Measurements from ENCODE around the gene CELSR1.

Gene CELSR1

DNA sequence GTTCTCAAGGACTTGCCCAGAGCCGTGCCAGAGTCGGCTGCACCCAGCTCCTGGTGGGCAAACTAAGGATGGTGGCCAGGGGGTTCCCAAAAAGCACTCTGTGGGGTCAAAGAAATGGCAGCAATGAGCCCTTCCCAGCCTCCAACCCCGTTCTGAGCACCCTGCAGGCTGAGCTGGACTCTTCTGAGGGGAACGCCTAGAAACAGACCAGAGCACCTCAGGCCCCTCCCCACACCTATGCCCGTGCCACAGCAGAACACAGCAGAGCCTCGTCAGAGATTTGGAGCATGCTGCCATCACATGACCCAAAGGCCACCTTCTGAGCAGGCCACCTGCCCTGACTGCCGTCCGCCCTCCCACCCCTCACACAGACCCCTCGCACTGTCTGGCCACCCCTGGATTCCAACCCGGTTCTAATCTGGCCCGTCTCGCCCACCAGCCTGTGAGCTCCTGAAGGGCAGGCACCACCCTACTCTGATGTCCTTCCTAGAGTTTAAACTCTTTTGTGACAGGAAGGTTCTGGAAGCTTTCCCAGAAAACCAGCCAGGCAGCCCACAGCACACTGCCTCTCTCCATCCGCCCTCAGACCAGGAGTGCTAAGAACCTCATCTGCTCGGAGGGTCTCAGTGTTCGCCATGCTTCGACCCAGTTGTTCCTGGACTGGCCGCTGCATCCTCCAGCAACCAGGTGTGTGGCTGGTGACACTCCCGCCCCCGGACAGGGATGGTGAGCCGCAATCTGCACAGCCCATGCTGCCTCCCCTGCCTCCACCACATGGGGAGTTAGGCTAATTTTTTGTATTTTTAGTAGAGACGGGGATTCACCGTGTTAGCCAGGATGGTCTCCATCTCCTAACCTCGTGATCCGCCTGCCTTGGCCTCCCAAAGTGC, 97.6 kb downstream of the CELSR1 start:
- Histone ChIP-seq H3K9me3 (ENCODE audit: control insufficient read depth, insufficient read depth, low read length) (no peaks in the 10 kb centered on the region), H3K4me1 (ENCODE audit: control insufficient read depth, insufficient read depth, low read length) (peaks cover 7% of the 10 kb centered on the region), H3K27me3 (ENCODE audit: control insufficient read depth, insufficient read depth, low read length) (no peaks in the 10 kb centered on the region), H3K4me3 (ENCODE audit: low read length) (no peak overlapping the region), H3K27ac (ENCODE audit: low read length) (no peak overlapping the region), H3K36me3 (ENCODE audit: control insufficient read depth, insufficient read depth, low read length) (no peaks in the 10 kb centered on the region; the same call in 1 of the 2 replicates)
- no peak for DNase-seq (ENCODE audit: low read depth, low spot score)
- WGBS (ENCODE audit: insufficient coverage, insufficient read length) = no CpG with 5 or more reads among the region's 24 CpGs

DNA sequence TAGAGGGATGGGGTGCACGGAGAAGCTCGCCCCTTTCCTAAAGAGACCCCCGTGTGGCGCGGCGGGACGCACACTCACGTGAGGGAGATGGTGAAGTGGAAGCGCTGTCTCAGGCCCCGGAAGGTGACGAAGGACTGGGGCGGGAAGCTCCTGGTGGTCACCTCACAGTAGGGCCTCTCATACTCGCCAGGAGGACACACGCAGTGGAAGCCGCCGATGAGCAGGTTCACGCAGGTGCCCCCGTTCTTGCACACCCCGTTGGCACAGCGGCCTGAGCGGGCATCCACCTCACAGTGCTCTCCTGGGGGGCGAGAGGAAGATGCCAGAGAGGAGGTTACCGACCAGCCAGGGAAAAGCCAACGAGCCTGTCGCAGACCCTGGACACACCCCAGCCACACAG, 98.3 kb downstream of the CELSR1 start:
- DNase-seq (ENCODE audit: low read depth, low spot score) = no peak
- Histone ChIP-seq H3K4me3 (ENCODE audit: low read length) (no peak overlapping the region), H3K27ac (ENCODE audit: low read length) (no peak overlapping the region), H3K4me1 (ENCODE audit: control insufficient read depth, insufficient read depth, low read length) (peaks cover 7% of the 10 kb centered on the region), H3K27me3 (ENCODE audit: control insufficient read depth, insufficient read depth, low read length) (no peaks in the 10 kb centered on the region), H3K36me3 (ENCODE audit: control insufficient read depth, insufficient read depth, low read length) (no peaks in the 10 kb centered on the region; the same call in 1 of the 2 replicates), H3K9me3 (ENCODE audit: control insufficient read depth, insufficient read depth, low read length) (no peaks in the 10 kb centered on the region)
- WGBS (ENCODE audit: insufficient coverage, insufficient read length) = no CpG with 5 or more reads among the region's 25 CpGs

DNA sequence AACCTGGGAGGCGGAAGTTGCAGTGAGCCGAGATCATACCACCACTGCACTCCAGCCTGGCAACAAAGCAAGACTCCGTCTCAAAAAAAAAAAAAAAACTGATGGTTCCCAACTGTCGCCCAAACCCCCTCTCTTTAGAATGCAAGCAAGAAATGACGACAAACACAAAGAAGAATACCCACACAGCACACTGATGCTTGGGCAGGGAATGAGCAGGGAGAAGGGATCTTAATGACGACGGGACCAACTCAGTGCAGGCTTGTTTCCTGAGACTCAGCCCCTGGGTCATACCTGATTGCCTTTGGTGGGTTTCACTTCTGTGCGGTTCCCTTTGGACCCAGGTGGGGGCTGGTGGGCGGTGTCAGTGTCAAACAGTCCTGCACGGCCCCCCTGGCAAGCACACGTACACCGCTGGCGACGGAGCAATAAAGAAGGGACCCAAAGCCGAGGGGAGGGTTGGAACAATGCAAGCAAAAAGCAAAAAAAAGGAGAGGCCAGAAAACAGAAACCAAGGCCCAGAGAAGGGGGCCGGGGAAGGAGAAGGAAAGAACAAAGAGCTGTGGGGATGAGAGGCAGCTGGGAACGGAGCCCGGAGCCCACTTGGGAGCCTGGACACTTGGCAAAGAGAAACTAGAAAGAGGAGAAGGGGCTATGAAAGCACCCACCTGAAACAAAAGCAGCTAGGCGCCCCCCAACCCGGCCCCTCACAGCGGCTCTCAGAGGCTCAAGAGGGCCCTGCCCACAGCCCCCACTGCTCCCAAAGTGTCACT, 99.6 kb downstream of the CELSR1 start:
- Histone ChIP-seq H3K27me3 (ENCODE audit: control insufficient read depth, insufficient read depth, low read length) (no peaks in the 10 kb centered on the region), H3K4me3 (ENCODE audit: low read length) (no peak overlapping the region), H3K27ac (ENCODE audit: low read length) (no peak overlapping the region), H3K4me1 (ENCODE audit: control insufficient read depth, insufficient read depth, low read length) (peaks cover 1% of the 10 kb centered on the region; the same call in 1 of the 2 replicates), H3K9me3 (ENCODE audit: control insufficient read depth, insufficient read depth, low read length) (no peaks in the 10 kb centered on the region), H3K36me3 (ENCODE audit: control insufficient read depth, insufficient read depth, low read length) (no peaks in the 10 kb centered on the region; the same call in 1 of the 2 replicates)
- no peak for DNase-seq (ENCODE audit: low read depth, low spot score)
- no CpG with 5 or more reads among the region's 21 CpGs for WGBS (ENCODE audit: insufficient coverage, insufficient read length)

DNA sequence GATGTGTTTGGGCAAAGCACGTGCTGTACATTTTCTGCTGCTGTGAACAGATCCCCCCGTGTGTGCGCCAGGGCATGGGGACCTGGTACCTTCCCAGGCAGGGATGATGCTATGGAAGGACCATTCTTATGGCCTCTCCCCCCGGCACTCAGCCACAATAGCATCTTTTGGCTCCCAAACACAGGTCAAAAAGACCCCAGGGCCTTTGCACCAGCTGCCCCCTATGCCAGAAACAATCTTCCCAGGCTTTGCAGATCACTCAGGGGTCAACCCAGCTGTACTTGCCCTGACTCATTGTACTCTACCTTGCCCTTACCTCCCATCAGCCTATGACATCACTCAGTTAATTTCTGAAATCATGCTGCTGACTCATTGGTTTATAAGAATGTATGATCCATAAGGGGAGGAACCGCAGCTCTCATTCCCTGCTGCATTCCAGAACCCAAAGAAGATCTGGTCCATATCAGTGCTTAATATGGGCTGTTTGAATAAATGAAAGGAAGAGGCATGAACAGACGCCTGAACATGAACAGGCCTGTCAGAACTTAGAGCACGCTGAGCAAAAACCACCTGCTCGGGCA, 100.7 kb downstream of the CELSR1 start:
- Histone ChIP-seq H3K9me3 (ENCODE audit: control insufficient read depth, insufficient read depth, low read length) (no peaks in the 10 kb centered on the region), H3K4me3 (ENCODE audit: low read length) (no peak overlapping the region), H3K36me3 (ENCODE audit: control insufficient read depth, insufficient read depth, low read length) (no peaks in the 10 kb centered on the region; the same call in 1 of the 2 replicates), H3K4me1 (ENCODE audit: control insufficient read depth, insufficient read depth, low read length) (no peaks in the 10 kb centered on the region), H3K27ac (ENCODE audit: low read length) (no peak overlapping the region), H3K27me3 (ENCODE audit: control insufficient read depth, insufficient read depth, low read length) (no peaks in the 10 kb centered on the region)
- WGBS (ENCODE audit: insufficient coverage, insufficient read length) = no CpG with 5 or more reads among the region's 8 CpGs
- no peak for DNase-seq (ENCODE audit: low read depth, low spot score)

DNA sequence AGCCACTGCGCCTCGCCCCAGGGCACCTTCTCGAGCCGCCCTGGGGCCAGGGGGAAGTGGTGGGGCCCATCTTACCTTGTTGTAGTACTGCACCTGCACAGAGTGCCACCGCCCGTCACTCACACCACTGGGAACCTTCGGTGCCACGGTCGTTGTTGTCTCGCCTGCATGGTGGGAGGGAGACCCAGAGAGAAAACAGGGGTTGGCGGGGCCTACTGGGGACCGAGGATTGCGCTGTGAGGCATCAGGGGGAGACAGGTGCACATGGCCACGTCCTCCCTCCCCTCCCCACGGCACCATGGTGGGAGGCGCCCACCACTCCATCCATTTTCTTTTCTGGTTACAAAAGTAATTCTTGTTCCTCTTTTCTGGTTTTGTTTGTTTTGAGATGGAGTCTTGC, 104.1 kb downstream of the CELSR1 start:
- no peak overlapping the region for H3K27ac ChIP-seq (ENCODE audit: low read length)
- no CpG with 5 or more reads among the region's 16 CpGs for WGBS (ENCODE audit: insufficient coverage, insufficient read length)
- no peaks in the 10 kb centered on the region for H3K4me1 ChIP-seq (ENCODE audit: control insufficient read depth, insufficient read depth, low read length)
- DNase-seq (ENCODE audit: low read depth, low spot score) = no peak
- no peaks in the 10 kb centered on the region for H3K9me3 ChIP-seq (ENCODE audit: control insufficient read depth, insufficient read depth, low read length)
- H3K27me3 ChIP-seq (ENCODE audit: control insufficient read depth, insufficient read depth, low read length) = no peaks in the 10 kb centered on the region
- H3K36me3 ChIP-seq (ENCODE audit: control insufficient read depth, insufficient read depth, low read length) = no peaks in the 10 kb centered on the region
- no peak overlapping the region for H3K4me3 ChIP-seq (ENCODE audit: low read length)

DNA sequence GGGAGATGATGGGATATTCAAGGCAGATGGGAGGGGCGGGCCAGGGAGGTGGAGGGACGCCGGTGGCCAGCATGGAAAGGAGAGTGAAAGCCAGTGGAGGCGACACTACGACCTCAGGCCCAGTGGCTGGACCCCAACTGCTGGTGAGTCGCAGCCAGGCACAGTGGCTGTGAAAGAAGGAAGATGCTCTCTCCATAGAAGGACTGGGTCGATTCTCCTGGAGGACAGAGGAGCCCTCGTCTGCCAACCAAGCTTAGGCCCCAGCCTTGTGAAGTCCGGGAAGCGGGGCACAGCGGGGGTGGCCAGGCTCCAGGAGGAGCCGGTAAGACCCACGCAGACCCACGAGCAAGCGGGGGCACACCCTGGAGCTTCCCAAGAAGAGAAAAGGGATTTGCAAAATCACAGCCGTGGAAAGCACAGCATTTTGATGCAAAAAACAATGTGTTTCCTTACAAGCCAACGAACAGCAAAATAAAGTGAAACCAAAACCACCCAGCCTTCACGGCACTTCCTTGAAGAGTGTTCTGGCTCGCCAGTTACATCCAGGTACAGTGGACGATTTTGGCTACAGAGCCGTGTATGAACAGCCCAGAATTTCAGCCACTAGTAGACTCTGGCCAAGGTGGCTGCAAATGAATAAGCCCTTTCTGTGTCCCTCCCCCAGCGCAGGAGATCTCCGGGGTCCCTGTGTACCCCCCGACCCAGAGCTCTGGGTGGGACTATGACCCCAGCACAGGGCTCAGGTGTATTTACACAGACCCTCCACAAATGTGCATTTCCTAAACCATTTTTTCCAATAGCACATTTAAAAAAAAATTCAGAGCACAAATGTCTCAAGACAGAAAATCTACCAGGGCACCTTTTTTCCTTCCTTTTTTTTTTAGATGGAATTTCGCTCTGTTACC, 105.0 kb downstream of the CELSR1 start:
- H3K27me3 ChIP-seq (ENCODE audit: control insufficient read depth, insufficient read depth, low read length) = no peaks in the 10 kb centered on the region
- H3K27ac ChIP-seq (ENCODE audit: low read length) = no peak overlapping the region
- no peak for DNase-seq (ENCODE audit: low read depth, low spot score)
- no CpG with 5 or more reads among the region's 25 CpGs for WGBS (ENCODE audit: insufficient coverage, insufficient read length)
- H3K4me3 ChIP-seq (ENCODE audit: low read length) = no peak overlapping the region
- no peaks in the 10 kb centered on the region for H3K36me3 ChIP-seq (ENCODE audit: control insufficient read depth, insufficient read depth, low read length)
- H3K4me1 ChIP-seq (ENCODE audit: control insufficient read depth, insufficient read depth, low read length) = no peaks in the 10 kb centered on the region
- no peaks in the 10 kb centered on the region for H3K9me3 ChIP-seq (ENCODE audit: control insufficient read depth, insufficient read depth, low read length)

DNA sequence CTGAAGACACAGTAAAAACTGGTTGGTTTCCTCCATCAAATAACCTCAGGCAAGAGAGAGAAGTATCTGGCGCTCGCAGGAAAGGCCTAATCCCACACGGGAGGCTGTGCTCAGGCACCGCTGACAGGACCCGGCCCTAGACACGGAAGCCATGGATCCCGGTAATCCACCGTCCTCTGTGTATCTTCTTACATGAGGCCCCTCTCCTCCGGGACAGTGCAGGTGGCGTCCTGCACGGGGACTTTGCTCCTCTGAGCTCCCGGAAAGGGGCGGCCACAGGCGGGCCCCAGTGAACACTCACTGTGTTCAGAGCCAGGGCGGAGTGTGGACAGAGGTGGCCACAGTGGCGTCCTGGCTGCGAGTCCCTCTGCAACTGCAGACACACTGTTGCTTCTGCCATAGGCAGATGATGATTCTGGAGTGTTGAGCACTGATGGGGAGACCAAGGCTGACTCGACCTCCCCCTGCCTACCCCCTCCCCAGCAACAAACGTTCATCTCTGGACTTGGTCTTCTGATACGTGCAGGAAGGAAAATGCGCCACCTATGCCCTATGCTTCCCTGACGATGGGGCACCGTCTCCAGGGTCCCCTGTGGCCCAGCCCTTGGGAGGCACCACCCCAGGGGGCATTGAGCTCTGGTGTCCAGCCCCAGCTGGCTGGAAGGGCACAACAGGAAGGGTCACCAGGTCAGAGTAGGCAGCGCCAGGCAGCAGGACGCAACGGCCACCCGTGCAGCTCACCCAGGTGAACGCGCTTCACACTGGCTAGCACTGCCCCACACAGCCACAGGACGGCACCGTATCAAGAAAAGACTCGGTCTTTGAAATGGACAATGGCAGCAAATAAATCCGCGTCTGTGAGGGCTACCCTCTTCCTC, 106.2 kb downstream of the CELSR1 start:
- Histone ChIP-seq H3K4me1 (ENCODE audit: control insufficient read depth, insufficient read depth, low read length) (no peaks in the 10 kb centered on the region), H3K36me3 (ENCODE audit: control insufficient read depth, insufficient read depth, low read length) (no peaks in the 10 kb centered on the region), H3K27ac (ENCODE audit: low read length) (no peak overlapping the region), H3K27me3 (ENCODE audit: control insufficient read depth, insufficient read depth, low read length) (no peaks in the 10 kb centered on the region), H3K4me3 (ENCODE audit: low read length) (no peak overlapping the region), H3K9me3 (ENCODE audit: control insufficient read depth, insufficient read depth, low read length) (no peaks in the 10 kb centered on the region)
- no CpG with 5 or more reads among the region's 34 CpGs for WGBS (ENCODE audit: insufficient coverage, insufficient read length)
- DNase-seq (ENCODE audit: low read depth, low spot score) = no peak

DNA sequence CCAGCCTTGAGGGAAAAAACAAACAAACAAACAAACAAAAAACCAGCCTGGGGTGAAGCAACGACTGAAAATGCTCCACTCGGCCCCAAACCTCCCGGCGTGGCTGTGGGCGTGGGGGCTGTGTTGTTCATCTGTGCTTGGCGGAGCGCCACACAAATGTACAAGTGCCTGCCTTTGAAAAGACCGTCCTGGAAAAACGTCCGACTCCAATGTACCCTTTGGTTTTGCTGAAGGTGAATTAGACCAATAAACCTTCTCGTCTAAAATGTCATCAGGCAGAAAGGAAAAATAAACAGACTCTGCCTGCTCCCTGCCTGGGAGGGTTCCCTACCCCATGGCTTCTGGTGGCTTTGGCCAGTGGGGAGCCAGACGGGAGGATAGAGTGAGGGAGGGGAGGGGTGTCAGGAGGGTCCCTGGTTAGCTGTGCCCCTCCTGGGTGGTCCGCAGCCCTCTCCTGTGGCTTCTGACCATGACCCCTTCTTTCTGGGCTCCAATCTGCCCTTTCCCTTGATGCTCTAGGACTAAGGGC, 108.0 kb downstream of the CELSR1 start:
- no peak for DNase-seq (ENCODE audit: low read depth, low spot score)
- H3K36me3 ChIP-seq (ENCODE audit: control insufficient read depth, insufficient read depth, low read length) = no peaks in the 10 kb centered on the region
- no peak overlapping the region for H3K27ac ChIP-seq (ENCODE audit: low read length)
- no peaks in the 10 kb centered on the region for H3K9me3 ChIP-seq (ENCODE audit: control insufficient read depth, insufficient read depth, low read length)
- no peaks in the 10 kb centered on the region for H3K4me1 ChIP-seq (ENCODE audit: control insufficient read depth, insufficient read depth, low read length)
- H3K27me3 ChIP-seq (ENCODE audit: control insufficient read depth, insufficient read depth, low read length) = no peaks in the 10 kb centered on the region
- H3K4me3 ChIP-seq (ENCODE audit: low read length) = no peak overlapping the region
- WGBS (ENCODE audit: insufficient coverage, insufficient read length) = no CpG with 5 or more reads among the region's 13 CpGs

DNA sequence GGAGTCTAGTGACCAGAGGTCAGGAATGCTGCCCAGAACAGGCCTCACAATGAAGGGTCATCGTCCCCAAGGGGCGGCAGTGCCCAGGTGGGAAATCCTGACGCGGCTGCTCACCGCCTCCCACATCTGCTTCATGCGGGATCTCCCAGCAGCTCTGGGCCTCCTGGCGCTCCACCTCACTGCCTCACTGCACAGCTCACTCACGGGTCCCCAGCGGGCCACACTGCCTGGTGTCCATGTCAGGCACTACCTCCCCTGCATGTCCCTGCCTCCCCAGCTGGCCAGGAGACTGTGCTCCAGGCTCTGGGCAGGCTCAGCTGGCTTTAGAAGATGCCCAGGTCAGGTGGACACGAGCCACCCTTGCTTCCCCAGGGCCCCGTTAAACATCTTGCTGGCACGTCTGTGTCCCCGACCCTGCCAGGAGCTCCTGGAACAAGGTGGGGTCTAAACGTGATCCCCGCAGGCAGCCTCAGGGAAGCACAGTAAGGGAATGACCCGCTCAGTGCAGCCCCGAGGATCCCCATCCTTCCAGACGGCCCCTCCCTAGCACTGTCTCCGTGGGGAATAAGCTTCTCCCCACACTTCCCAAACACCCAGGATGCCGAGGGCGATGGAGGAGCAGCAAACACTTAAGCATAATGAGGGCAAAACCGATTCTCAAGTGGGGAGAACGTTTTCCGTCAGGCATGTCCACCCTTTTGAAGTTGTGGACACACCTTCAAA, 108.7 kb downstream of the CELSR1 start:
- no peak overlapping the region for H3K27ac ChIP-seq (ENCODE audit: low read length)
- H3K27me3 ChIP-seq (ENCODE audit: control insufficient read depth, insufficient read depth, low read length) = no peaks in the 10 kb centered on the region
- H3K36me3 ChIP-seq (ENCODE audit: control insufficient read depth, insufficient read depth, low read length) = no peaks in the 10 kb centered on the region
- no peak overlapping the region for H3K4me3 ChIP-seq (ENCODE audit: low read length)
- no peaks in the 10 kb centered on the region for H3K9me3 ChIP-seq (ENCODE audit: control insufficient read depth, insufficient read depth, low read length)
- no peaks in the 10 kb centered on the region for H3K4me1 ChIP-seq (ENCODE audit: control insufficient read depth, insufficient read depth, low read length)
- no peak for DNase-seq (ENCODE audit: low read depth, low spot score)
- WGBS (ENCODE audit: insufficient coverage, insufficient read length) = no CpG with 5 or more reads among the region's 24 CpGs
